Neuronal stem cell (in vitro differentiated cells): ENCODE data around the gene PNMA8C.
"Not testable (repeated sequence)": the region's sequence is repeated elsewhere in the genome, so short reads cannot be mapped to it uniquely, and the experiment has no call there.

Experiments used
- DNase-seq: peaks from one replicate; pipeline ENCODE4 v3.0.0-alpha.2; 2013; ENCODE audit warnings: low spot score
- H2AFZ ChIP-seq: one replicate; pipeline ENCODE4 v1.6.1; 2013; ENCODE audit warnings: mild to moderate bottlenecking, low read length, inconsistent platforms
- H2AK5ac ChIP-seq: 2 replicates; pipeline ENCODE4 v1.6.1; 2013; ENCODE audit warnings: low read depth, mild to moderate bottlenecking, inconsistent platforms, low read length, moderate library complexity, mixed read lengths
- H2BK120ac ChIP-seq: 2 replicates; pipeline ENCODE4 v1.6.1; 2013; ENCODE audit warnings: low read depth, mild to moderate bottlenecking, inconsistent platforms, low read length, moderate library complexity, mixed read lengths
- H2BK12ac ChIP-seq: one replicate; pipeline ENCODE4 v1.6.1; 2013; ENCODE audit warnings: low read length, inconsistent platforms
- H2BK15ac ChIP-seq: 2 replicates; pipeline ENCODE4 v1.6.1; 2013; ENCODE audit warnings: mild to moderate bottlenecking, low read length, inconsistent platforms, mixed read lengths
- H2BK5ac ChIP-seq: one replicate; pipeline ENCODE4 v1.6.1; 2013; ENCODE audit warnings: inconsistent platforms, mild to moderate bottlenecking, low read length, moderate library complexity
- H3K14ac ChIP-seq: one replicate; pipeline ENCODE4 v1.6.1; 2013; ENCODE audit warnings: low read length, inconsistent platforms
- H3K18ac ChIP-seq: 2 replicates; pipeline ENCODE4 v1.6.1; 2013; ENCODE audit warnings: low read length, inconsistent platforms
- H3K23ac ChIP-seq: 2 replicates; pipeline ENCODE4 v1.6.1; 2013; ENCODE audit warnings: low read depth, mild to moderate bottlenecking, mixed read lengths, low read length, inconsistent platforms; ENCODE audit not compliant: poor library complexity
- H3K27ac ChIP-seq: replicated peaks from 3 replicates; pipeline ENCODE4 v1.5.1; 2013; ENCODE audit warnings: low read length, inconsistent platforms
- H3K27me3 ChIP-seq, 3 experiments: 2 replicates each; pipeline ENCODE4 v1.6.1; 2013; ENCODE audit warnings: low read length in 3 of 3, mild to moderate bottlenecking in 2 of 3, inconsistent platforms in 1 of 3, low read depth in 1 of 3, mixed read lengths in 1 of 3, moderate library complexity in 1 of 3; ENCODE audit not compliant: control insufficient read depth in 3 of 3, insufficient read depth in 3 of 3
- H3K36me3 ChIP-seq, 2 donors: replicated peaks in 1 of 2; 2 replicates each; pipeline ENCODE4 v1.6.1; 2013; ENCODE audit warnings: low read length in 2 of 2; ENCODE audit not compliant: control insufficient read depth in 2 of 2, insufficient read depth in 2 of 2
- H3K4ac ChIP-seq: 2 replicates; pipeline ENCODE4 v1.6.1; 2013; ENCODE audit warnings: inconsistent platforms, mild to moderate bottlenecking, low read length, moderate library complexity
- H3K4me1 ChIP-seq, 2 donors: 1 replicate in 1 of 2; 2 replicates in 1 of 2; pipeline ENCODE4 v1.6.1; 2013; ENCODE audit warnings: low read length in 2 of 2, low read depth in 1 of 2; ENCODE audit not compliant: control insufficient read depth in 2 of 2, insufficient read depth in 1 of 2
- H3K4me2 ChIP-seq: one replicate; pipeline ENCODE4 v1.6.1; 2013; ENCODE audit warnings: mild to moderate bottlenecking, low read length, inconsistent platforms; ENCODE audit not compliant: insufficient read depth, poor library complexity, severe bottlenecking
- H3K4me3 ChIP-seq, 2 donors: 2 replicates each; pipeline ENCODE4 v1.5.1; 2013; ENCODE audit warnings: low read length in 2 of 2, mild to moderate bottlenecking in 2 of 2, inconsistent platforms in 1 of 2, moderate library complexity in 1 of 2
- H3K79me1 ChIP-seq: one replicate; pipeline ENCODE4 v1.6.1; 2013; ENCODE audit warnings: low read depth, mild to moderate bottlenecking, inconsistent platforms, low read length, moderate library complexity
- H3K9ac ChIP-seq: one replicate; pipeline ENCODE4 v1.6.1; 2013; ENCODE audit warnings: mild to moderate bottlenecking, low read depth, low read length, inconsistent platforms; ENCODE audit not compliant: poor library complexity
- H3K9me3 ChIP-seq, 2 donors: replicated peaks in 1 of 2; 2 replicates each; pipeline versions ENCODE3 to v1.6.1; 2013; ENCODE audit warnings: low read length in 2 of 2, mild to moderate bottlenecking in 2 of 2, inconsistent platforms in 1 of 2, low read depth in 1 of 2, mixed read lengths in 1 of 2, moderate library complexity in 1 of 2; ENCODE audit not compliant: control insufficient read depth in 2 of 2, insufficient read depth in 1 of 2
- H4K8ac ChIP-seq: one replicate; pipeline ENCODE4 v1.6.1; 2013; ENCODE audit warnings: low read depth, mild to moderate bottlenecking, inconsistent platforms, low read length, moderate library complexity
- H4K91ac ChIP-seq: one replicate; pipeline ENCODE4 v1.6.1; 2013; ENCODE audit warnings: low read length, low read depth, mild to moderate bottlenecking, inconsistent platforms; ENCODE audit not compliant: poor library complexity
- WGBS, 2 donors: extraction: QIAGEN DNeasy Blood & Tissue Kit; methylation state at CpG; one replicate each; pipeline ENCODE4 v1.1.7; 2013; ENCODE audit warnings: missing lambda C conversion rate in 2 of 2, mixed read lengths in 1 of 2; ENCODE audit not compliant: insufficient read length in 2 of 2, insufficient replicate concordance in 1 of 2; ENCODE audit errors: extremely low coverage in 2 of 2; 5-methylcytosine and 5-hydroxymethylcytosine counted together

Gene PNMA8C

DNA sequence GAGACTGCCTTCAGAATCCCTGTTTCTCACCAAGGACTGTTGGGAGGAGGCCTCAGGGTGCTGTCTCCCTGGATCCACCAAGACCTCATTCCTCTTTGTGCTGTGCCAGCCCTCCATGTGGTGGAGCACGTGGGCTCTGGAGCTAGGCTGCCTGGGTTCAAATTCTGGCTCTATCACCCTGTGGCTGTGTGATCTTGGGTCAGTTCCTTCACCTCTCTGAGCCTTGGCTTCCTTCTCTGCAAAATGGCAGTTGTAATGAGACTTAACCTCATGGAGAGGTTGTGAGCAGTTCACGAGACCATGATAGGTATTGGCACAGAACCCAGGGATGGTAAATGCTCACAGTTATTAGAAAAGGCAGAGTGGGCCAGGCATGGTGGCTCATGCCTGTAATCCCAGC lies 6.4 kb downstream of the PNMA8C start:
- Histone ChIP-seq H3K4me3 (peak overlapping the region in 1 of 2 donors; percentile 3), H3K4me1 (peaks cover 4 to 14% of the 10 kb centered on the region in 2 donors), H3K4ac (no peak overlapping the region), H3K79me1 (no peaks in the 10 kb centered on the region), H3K36me3 (no peaks in the 10 kb centered on the region), H4K8ac (no peak overlapping the region), H4K91ac (no peak overlapping the region), H3K27ac (no peak overlapping the region), H2AFZ (no peak overlapping the region), H2BK12ac (no peak overlapping the region), H2AK5ac (no peak overlapping the region), H3K27me3 (peaks cover 0 to under 1% (median 0%) of the 10 kb centered on the region in 3 experiments), H3K9ac (no peak overlapping the region), H3K18ac (no peak overlapping the region), H2BK5ac (no peak overlapping the region), H3K14ac (no peak overlapping the region), H2BK120ac (no peak overlapping the region), H3K23ac (no peak overlapping the region), H3K9me3 (no peaks in the 10 kb centered on the region), H3K4me2 (no peak overlapping the region), H2BK15ac (no peak overlapping the region)
- DNase-seq: no peak
- no CpG with 5 or more reads among the region's 2 CpGs for WGBS, 2 donors

DNA sequence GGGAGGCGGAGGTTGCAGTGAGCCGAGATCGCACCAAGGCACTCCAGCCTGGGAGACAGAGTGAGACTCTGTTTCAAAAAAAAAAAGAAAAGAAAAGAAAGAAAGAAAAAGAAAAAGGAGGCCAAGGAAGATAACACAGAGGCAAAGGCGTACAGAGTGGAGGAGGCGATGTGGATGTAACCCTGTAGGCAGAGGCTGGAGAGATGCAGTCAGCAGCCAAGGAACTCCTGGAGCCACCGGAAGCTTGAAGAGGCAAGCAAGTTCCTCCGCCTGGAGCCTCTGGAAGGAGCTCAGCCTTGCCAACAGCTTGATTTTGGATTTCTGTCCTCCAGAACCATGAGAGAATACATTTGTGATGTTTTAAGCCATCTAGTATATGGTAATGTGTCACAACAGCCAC lies 8.7 kb downstream of the PNMA8C start:
- Histone ChIP-seq H2AFZ (peak overlapping the region; percentile 73), H4K8ac (no peak overlapping the region), H4K91ac (no peak overlapping the region), H3K4me3 (no peak overlapping the region), H2AK5ac (no peak overlapping the region), H3K9ac (no peak overlapping the region), H2BK15ac (no peak overlapping the region), H3K36me3 (no peaks in the 10 kb centered on the region), H3K9me3 (peaks cover under 1% of the 10 kb centered on the region in 2 donors), H3K79me1 (no peaks in the 10 kb centered on the region), H3K27me3 (no peaks in the 10 kb centered on the region), H3K18ac (no peak overlapping the region), H3K23ac (no peak overlapping the region), H2BK5ac (no peak overlapping the region), H3K14ac (no peak overlapping the region), H3K4ac (no peak overlapping the region), H3K27ac (no peak overlapping the region), H3K4me2 (no peak overlapping the region), H2BK12ac (no peak overlapping the region), H2BK120ac (no peak overlapping the region), H3K4me1 (peaks cover 3 to 5% of the 10 kb centered on the region in 2 donors)
- no CpG with 5 or more reads among the region's 7 CpGs for WGBS, 2 donors
- DNase-seq: no peak

DNA sequence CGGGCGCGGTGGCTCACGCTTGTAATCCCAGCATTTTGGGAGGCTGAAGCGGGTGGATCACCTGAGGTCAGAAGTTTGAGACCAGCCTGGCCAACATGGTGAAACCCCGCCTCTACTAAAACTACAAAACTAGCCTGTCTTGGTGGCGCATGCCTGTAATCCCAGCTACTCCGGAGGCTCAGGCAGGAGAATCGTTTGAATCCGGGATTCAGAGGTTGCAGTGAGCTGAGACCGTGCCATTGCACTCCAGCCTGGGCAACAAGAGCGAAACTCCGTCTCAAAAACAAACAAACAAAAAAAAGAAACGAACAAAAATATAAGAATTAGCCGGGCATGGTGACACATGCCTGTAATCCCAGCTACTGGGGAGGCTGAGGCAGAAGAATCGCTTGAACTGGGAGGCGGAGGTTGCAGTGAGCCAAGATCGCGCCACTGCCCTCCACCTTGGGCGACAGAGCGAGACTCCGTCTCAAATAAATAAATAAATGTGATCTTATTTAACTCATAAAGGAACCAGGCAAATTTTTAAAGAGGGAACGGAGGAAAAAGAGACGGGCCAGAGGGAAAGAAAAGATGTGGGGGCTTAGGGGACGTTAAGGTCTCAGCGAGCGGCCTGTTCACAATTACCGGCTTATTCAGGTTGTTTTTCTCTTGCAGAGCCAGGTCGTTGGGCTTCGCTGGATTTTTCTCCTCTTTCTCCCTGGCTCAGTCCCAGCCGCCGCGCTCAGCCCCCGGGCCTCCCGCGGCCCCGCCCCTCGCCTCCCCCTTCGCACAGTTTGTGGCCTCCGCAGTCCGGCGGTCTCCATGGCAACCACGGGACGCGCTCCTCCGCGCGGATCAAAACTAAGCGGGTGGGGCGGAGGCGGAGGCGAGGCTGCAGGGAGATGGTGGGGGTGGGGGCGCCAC lies 12.7 kb downstream of the PNMA8C start:
- no CpG with 5 or more reads among the region's 53 CpGs for WGBS, 2 donors
- not testable (repeated sequence) for H3K4ac ChIP-seq, H4K91ac ChIP-seq, H3K23ac ChIP-seq, H2BK12ac ChIP-seq, H3K9me3 ChIP-seq, H2BK15ac ChIP-seq, H2BK120ac ChIP-seq, H3K18ac ChIP-seq, H4K8ac ChIP-seq, H3K9ac ChIP-seq, H3K79me1 ChIP-seq, H3K14ac ChIP-seq, H2BK5ac ChIP-seq, H2AK5ac ChIP-seq
- Histone ChIP-seq H3K36me3 (peaks cover under 1 to 12% of the 10 kb centered on the region in 2 donors), H3K4me3 (peak overlapping the region in 1 of 2 donors; percentile 47), H3K4me2 (peak overlapping the region; percentile 63), H3K4me1 (peaks cover 11 to 14% of the 10 kb centered on the region in 2 donors), H2AFZ (peak overlapping the region; percentile 92), H3K27me3 (peaks cover 0 to 20% (median 5%) of the 10 kb centered on the region in 3 experiments), H3K27ac (peak overlapping the region; percentile 96)
- peak; percentile 95 for DNase-seq

DNA sequence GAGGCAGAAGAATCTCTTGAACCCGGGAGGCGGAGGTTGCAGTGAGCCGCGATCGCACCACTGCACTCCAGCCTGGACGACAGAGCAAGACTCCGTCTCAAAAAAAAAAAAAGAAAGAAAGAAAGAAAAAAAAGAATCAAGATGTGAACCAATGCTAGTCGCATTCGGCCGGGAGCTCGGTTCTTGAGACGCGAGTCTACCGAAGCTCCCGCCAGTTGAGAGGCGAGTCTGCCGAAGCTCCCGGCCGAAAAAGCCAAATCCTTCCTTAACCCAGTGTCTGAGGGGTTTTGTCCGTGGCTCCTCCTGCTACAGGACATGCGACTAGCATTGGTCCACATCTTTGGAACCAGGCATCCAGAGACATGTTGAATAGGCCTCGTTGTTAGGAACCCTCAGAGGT lies 13.8 kb downstream of the PNMA8C start:
- H2BK5ac ChIP-seq, H2BK120ac ChIP-seq, H3K79me1 ChIP-seq, H3K14ac ChIP-seq, H3K4me3 ChIP-seq, H3K9me3 ChIP-seq, H4K91ac ChIP-seq, H3K27ac ChIP-seq, H3K4ac ChIP-seq, H3K9ac ChIP-seq, H2AFZ ChIP-seq, H2BK15ac ChIP-seq, H3K23ac ChIP-seq, H3K4me2 ChIP-seq, DNase-seq, H2BK12ac ChIP-seq, H4K8ac ChIP-seq: not testable (repeated sequence)
- WGBS, 2 donors: no CpG with 5 or more reads among the region's 22 CpGs
- H3K36me3 ChIP-seq: peaks cover 5 to 23% of the 10 kb centered on the region in 2 donors
- peak overlapping the region; percentile 66 for H2AK5ac ChIP-seq
- peaks cover 0 to 24% (median 5%) of the 10 kb centered on the region in 3 experiments for H3K27me3 ChIP-seq
- H3K18ac ChIP-seq: peak overlapping the region; percentile 83
- peaks cover 11 to 14% of the 10 kb centered on the region in 2 donors for H3K4me1 ChIP-seq
